ENCODE results near the gene MEOX2. TPM values are rescaled to one million over a fixed set of nuclear protein-coding genes. Genes with fewer than 3 reads are reported as not detected.

MEOX2 gene
- total RNA-seq, 1 experiment from 2014 or later = not detected

GRCh38 chr7:15601175-15601574 lies 85.3 kb downstream of the MEOX2 start:
- Histone ChIP-seq H3K9me3 (ENCODE audit: control insufficient read depth in 1 of 2, insufficient read depth in 1 of 2, low read depth in 1 of 2, low read length in 2 of 2) (no peaks in the 10 kb centered on the region), H3K4me1 (ENCODE audit: control insufficient read depth in 1 of 2, insufficient read depth in 2 of 2, low read length in 2 of 2) (no peaks in the 10 kb centered on the region), H3K4me2 (ENCODE audit: low read length) (no peak overlapping the region), H3K79me2 (ENCODE audit: insufficient read depth, low read length) (no peaks in the 10 kb centered on the region), H3K27me3 (ENCODE audit: insufficient read depth, low read length) (no peaks in the 10 kb centered on the region), H3K9me2 (ENCODE audit: insufficient read depth) (0 out of 2 replicates have a peak, but pooled peaks cover 3% of the 10 kb centered on the region), H3K4me3 (replicated peaks in 1 of 2; ENCODE audit: low read depth in 1 of 2, low read length in 2 of 2) (no peak overlapping the region), H4K20me1 (ENCODE audit: insufficient read depth) (no peaks in the 10 kb centered on the region), H2AFZ (ENCODE audit: low read depth, low read length, poor library complexity, severe bottlenecking) (peak overlapping the region; percentile 26), H3K27ac (ENCODE audit: low read depth, low read length) (no peak overlapping the region), H3K9ac (ENCODE audit: low read length) (no peak overlapping the region), H3K36me3 (ENCODE audit: control insufficient read depth in 1 of 2, insufficient read depth in 2 of 2, low read length in 2 of 2) (no peaks in the 10 kb centered on the region)
- no peak for ATAC-seq
- no TSS peak for BruUV-seq (replicated peaks)
- ChIA-PET POLR2A (no interaction called here), CTCF (no interaction called here), RAD21 (ENCODE audit: low non-redundant PET in 1 of 2, low total read pairs in 2 of 2, uncharacterized antibody in 2 of 2, unreplicated experiment in 2 of 2) (no interaction called here)
- intact Hi-C loops (cut with micrococcal nuclease) = no loop called here
- no peak for DNase-seq (ENCODE audit: low read depth, low spot score)
- TF ChIP-seq EZH2phosphoT487 (IDR thresholded peaks at IDR 0.05; ENCODE audit: borderline replicate concordance) (no peak), ELF1 (IDR thresholded peaks at IDR 0.05; ENCODE audit: borderline replicate concordance, low read depth) (no peak), ZNF274 (IDR thresholded peaks at IDR 0.05; ENCODE audit: low read depth, low read length) (no peak), FOSL1 (IDR thresholded peaks at IDR 0.05; ENCODE audit: low read depth) (no peak), YY1 (IDR thresholded peaks at IDR 0.05; ENCODE audit: extremely low read depth, insufficient replicate concordance, low read depth, low read length) (no peak), POLR2AphosphoS5 (IDR thresholded peaks at IDR 0.05; ENCODE audit: low read depth, low read length) (no peak), CTCF (IDR thresholded peaks at IDR 0.05 in 2 of 3, conservative IDR thresholded peaks at IDR 0.05 in 1 of 3; ENCODE audit: borderline replicate concordance in 1 of 3, insufficient read depth in 1 of 3, low read depth in 2 of 3, low read length in 2 of 3) (no peak), RAD21 (IDR thresholded peaks at IDR 0.05; ENCODE audit: low read depth) (no peak), REST (IDR thresholded peaks at IDR 0.05; ENCODE audit: low read depth) (no peak), MAX (IDR thresholded peaks at IDR 0.05) (no peak), POLR2A (IDR thresholded peaks at IDR 0.05; ENCODE audit: borderline replicate concordance, extremely low read depth, insufficient read depth, insufficient read length) (no peak), ZFX (IDR thresholded peaks at IDR 0.05) (no peak), ATF3 (IDR thresholded peaks at IDR 0.05) (no peak), CBX3 (IDR thresholded peaks at IDR 0.05; ENCODE audit: low read depth) (no peak), EGR1 (IDR thresholded peaks at IDR 0.05; ENCODE audit: low read depth) (no peak), CEBPB (IDR thresholded peaks at IDR 0.05; ENCODE audit: low read depth) (no peak), SRF (IDR thresholded peaks at IDR 0.05; ENCODE audit: low read depth) (no peak), SP1 (IDR thresholded peaks at IDR 0.05; ENCODE audit: low read depth) (no peak), EZH2 (IDR thresholded peaks at IDR 0.05) (no peak), JUND (IDR thresholded peaks at IDR 0.05) (no peak)
